HG02885 (cell line): ENCODE measurements around the gene ZNF724.
A peak's percentile ranks its signal among the peaks of the same experiment; 100 is the strongest.
"Not testable (repeated sequence)": the region's sequence is repeated elsewhere in the genome, so short reads cannot be mapped to it uniquely, and the experiment has no call there.

Experiments
- ATAC-seq: cut with Tn5 transposase; IDR thresholded peaks from one replicate; pipeline ENCODE4 v1.9.1; 2021; ENCODE audit warnings: mild to moderate bottlenecking; ENCODE audit not compliant: unreplicated experiment, poor library complexity

The ZNF724 gene

DNA sequence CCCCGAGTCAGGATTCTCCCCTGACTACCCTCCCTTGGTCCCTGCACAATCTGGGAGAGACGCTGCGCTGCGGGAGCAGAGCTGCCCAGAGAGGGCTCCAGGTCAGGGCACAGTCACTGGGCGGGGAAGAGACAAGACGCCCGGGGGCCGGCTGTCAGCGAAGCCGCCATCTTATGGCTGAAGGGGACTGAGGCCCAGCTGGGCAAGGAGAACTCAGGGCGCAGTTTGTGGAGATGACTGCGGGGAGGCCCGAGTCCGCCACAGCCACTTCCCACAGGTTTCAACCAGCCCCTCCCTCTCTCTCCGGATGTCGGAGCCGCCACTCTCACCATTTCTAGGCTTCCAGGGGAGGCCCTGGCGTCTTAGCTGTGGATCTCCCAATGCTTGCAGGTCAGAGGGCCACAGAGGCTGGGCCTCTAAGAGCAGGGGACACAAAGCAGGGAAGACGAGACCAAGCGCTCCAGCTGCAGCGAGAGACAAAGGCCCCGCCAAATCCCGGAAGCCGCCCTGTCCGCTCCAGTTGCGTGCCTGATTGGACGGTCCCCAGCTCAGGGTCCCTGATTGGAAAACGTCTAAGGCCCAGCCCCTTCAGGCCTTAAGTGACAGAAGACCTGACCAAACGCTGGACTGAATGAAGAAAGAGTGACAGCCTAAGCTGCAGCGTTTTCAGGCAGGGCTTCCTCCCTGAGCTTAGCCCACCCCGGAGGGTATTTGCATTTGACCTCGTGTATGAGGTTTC, at the start of gene ZNF724:
ZNF724 (minus strand) TSS at position 484 of the 739 bp plus-strand sequence; CDS start at position 332, 152 bp downstream.
- peak; percentile 99 for ATAC-seq

DNA sequence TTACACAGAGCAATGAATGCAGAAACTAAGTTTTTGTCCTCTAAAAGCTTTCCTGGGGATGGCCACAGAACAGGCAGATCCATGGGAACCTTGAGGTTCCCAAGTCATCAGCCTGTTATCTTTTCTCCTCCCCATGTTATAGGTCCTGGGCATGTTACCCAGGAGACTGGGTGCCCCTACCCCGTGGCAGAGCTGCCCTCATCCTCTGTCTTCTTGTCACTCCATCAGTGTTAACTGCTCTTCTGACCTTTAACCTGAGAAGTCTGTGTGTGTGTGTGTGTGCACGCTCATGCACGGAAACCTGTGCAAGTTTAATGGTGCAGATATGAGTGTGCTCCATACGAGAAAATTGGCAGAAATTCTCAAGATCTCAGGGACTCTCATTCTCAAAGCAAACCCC, 43.9 kb upstream of the ZNF724 start:
- no peak for ATAC-seq

- ATAC-seq: not testable (repeated sequence)
Measured at GRCh38 chr19:23289966-23290365, 39.8 kb upstream of the ZNF724 start.

DNA sequence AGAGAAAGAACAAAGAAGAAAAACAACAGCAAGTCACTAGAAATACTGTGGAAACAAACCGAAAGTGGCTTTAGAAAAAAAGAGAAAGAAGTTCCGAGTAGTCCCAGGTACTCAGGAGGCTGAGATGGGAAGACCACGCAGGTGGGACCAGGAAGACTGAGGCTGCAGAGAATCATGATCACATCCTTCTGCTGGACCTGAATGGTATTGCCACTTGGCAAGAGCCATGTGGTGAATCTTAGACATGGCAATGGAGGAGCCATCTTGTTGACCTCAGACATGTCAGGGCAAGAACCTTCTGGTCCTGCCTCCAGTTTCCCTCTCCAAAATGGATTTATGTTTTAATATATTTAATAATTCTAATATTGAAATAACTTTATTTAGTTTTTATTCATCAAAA, 37.4 kb upstream of the ZNF724 start:
- no peak for ATAC-seq

DNA sequence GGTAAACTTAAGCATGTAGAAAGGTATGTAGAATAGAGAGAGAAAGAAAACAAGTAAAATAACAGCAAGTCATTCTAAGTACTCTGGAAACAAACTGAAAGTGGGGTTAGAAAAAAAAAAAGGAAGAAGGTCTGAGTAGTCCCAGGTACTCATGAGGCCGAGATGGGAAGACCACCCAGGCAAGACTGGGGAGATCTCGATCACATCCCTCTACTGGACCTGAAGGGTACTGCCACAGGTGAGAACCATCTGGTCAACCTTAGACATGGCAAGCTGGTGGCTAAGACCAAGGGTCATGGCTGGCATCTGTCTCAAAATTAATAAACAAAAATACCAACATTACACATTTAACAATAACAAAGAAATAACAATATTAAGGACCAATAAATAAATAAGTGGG, 36.3 kb upstream of the ZNF724 start:
- no peak for ATAC-seq

DNA sequence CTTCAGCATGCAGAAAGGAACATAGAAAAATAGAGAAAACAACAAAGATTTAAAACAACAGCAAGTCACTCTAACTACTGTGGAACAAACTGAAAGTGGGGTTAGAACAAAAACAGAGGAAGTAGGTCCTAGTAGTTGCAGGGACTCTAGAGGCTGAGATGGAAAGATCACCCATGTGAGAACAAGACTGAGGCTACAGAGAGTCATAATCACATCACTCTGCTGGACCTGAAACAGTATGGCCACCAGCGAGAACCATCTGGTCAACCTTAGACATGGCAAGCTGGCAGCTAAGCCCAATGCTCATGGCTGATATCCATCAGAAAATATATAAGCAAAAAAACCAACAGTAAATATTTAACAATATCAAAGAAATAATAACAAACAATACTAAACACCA, 35.8 kb upstream of the ZNF724 start:
- ATAC-seq: no peak

DNA sequence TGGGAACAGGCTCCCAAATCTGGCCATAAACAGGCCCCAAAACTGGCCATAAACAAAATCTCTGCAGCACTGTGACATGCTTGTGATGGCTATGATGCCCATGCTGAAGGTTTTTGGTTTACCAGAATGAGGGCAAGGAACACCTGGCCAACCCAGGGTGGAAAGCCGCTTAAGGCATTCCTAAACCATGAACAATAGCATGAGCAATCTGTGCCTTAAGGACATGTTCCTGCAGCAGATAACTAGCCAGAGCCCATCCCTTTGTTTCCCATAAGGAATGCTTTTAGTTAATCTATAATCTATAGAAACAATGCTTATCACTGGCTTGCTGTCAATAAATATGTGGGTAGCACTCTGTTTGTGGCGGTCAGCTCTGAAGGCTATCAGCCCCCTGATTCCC, 35.1 kb upstream of the ZNF724 start:
- ATAC-seq: not testable (repeated sequence)

DNA sequence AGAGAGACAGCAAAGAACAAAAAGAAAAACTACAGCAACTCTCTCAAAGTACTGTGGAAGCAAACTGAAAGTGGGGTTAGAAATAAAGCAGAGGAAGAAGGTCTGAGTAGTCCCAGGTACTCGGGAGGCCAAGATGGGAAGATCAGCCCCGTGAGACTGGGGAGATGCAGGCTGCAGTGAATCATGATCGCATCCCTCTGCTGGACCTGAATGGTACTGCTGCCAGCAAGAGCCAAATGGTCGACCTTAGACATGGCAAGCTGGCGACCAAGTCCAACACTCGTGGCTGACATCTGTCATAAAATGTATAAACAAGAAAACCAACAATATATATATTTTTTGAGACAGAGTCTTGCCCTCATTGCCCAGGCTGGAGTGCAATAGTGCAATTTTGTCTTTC, 33.7 kb upstream of the ZNF724 start:
- ATAC-seq: no peak

- ATAC-seq: no peak
Measured at GRCh38 chr19:23281663-23282276, 31.6 kb upstream of the ZNF724 start.

DNA sequence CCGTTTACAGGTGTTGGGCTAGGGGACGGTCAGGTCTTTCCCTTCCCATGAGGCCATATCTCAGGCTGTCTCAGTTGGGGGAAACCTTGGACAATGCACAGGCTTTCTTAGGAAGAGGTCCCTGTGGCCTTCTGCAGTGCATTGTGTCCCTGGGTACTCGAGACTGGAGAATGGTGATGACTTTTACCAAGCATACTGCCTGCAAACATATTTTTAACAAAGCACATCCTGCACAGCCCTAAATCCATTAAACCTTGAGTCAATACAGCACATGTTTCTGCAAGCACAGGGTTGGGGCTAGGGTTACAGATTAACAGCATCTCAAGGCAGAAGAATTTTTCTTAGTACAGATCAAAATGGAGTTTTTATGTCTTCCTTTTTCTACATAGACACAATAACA, 27.9 kb upstream of the ZNF724 start:
- not testable (repeated sequence) for ATAC-seq

GRCh38 chr19:23273590-23274412, 23.6 kb upstream of the ZNF724 start:
- peak; percentile 100 for ATAC-seq

DNA sequence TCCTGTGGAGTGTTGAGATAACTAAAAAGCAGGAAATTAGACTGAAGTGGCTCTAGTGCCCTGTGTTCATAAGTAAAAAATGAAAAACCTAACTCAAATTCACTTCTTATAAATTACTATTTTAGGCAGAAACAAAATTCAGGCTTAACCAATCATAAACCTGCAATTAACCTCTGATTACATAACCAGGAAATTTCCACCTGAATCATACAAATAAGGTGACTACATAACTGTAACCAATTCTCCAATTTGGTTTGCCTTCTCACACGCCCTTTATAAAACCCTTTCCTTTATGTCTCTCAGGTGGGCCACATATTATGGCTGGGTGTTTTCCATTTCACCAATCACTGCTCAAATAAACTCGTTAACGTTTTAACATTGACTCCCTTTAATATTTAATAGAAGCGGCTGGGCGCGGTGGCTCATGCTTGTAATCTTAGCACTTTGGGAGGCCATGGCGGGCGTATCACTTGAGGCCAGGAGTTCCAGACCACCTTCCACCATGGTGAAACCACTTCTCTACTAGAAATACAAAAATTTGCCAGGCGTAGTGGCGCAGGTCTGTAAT, 22.9 kb upstream of the ZNF724 start:
- no peak for ATAC-seq

GRCh38 chr19:23263870-23264590, 13.8 kb upstream of the ZNF724 start:
- no peak for ATAC-seq

DNA sequence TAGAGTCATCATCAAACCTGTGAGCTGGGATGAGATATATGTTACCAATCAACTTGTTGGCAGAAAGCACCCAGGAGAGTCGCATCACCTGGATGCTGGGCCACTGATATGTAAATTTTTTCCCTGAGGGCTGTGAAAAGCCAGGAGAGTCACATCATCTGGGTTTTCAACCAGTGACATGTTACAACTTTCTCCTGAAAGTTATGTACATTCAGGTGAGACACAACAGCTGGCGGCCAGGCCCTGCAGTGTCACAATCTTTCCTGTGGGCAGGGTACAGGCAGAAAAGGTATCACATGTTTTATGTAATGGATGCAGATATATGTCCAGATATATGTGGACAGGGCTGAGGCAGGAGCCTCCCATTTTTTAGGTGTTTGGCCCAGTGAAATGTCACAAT, 13.2 kb upstream of the ZNF724 start:
- ATAC-seq: no peak

DNA sequence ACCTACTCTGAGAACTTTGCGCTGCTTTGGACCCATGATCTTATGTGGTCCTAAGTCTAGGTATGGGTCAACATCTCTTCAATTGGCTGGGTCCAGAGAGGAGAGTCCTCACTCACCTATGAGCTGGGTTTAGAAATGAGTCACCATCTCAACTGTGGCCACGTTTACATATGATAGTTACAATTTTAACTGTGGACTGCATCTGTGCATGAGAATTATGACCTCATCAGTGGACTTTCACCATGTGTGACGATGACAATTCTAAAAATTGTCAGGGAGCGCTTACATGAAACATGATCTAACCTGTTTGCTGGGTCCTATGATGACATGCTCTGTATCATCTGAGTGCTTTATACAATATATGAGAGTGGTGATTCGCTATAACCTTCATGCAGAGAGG, 12.7 kb upstream of the ZNF724 start:
- no peak for ATAC-seq

DNA sequence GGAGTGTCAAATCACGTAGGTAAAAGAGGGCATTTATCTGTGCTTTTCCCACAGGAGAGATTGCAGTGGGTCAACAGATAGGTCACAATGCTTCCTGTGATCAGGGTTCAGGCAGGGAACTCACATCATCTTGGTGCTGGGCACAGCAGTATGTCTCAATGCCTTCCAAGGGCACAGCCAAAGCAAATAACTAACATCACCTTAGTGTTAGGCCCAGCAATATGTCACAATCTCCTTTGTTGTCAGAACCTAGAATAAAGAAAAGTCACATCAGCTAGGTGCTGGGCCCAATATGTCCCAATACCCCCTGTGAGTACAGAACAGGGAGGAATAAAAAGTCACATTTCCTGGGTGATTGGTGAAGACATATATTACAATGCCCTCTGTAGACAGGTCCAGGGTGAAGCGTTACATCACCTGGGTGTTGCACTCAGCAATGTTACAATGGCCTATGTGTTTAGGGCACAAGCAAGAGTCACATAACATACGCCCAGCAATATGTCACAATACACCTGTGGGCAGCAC, 11.4 kb upstream of the ZNF724 start:
- ATAC-seq: no peak

DNA sequence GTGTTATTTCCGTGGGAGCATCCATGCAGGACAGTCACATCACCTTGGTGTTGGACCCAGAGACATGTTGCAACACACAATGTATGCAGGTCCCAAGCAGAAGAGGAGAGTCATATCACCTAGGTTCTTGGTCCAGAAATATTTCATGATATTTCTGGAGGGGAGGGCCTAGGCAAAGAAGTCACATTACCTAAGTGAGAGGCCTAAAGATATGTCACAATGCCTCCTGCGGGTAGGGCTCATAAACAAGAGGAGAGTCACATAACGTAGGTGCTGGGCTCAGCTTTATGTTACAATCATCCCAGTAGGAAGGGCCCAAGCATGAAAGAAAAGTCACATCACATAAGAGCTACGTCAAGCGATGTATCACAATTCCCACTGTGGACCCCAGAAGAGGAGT, 10.8 kb upstream of the ZNF724 start:
- ATAC-seq: no peak

DNA sequence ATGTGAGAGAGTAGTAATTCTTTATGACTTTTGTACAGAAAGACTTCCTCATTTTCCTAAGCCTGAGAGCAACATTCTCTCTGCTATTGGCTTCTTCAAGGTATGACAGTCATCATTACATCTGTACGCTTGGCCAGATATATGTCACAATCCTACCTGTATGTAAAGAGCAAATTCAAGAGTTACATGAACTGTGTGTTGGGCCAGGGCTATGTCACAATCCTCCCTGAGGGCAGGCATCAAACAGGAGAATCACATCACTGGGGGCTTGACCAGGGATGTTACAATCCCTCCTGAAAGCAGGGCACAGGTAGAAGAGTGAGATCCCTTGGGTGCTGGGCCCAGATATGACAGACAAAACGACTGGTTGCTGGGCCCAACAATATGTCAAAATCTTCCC, 9.8 kb upstream of the ZNF724 start:
- no peak for ATAC-seq

DNA sequence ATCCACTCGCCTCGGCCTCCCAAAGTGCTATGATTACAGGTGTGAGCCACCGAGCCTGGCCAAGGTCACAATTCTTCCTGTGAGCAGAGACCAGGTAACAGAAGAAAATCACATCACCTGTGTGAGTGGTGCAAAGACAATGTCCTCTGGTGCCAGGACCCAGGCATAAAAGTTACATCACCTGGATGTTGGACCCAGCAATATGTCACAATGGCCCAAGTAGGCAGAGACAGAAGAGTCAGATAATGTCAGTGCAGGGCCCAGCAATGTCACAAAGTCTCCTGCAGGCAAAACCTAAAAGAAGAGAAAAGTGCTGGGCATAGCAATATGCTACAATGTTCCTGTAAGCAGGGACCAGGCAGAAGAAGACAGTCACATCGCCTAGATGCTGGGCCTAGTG, 5.5 kb upstream of the ZNF724 start:
- no peak for ATAC-seq
